Inflammatory macrophage (primary cell): ENCODE measurements around the gene KRTAP5-2.
A peak's percentile ranks its signal among the peaks of the same experiment; 100 is the strongest.
"Not testable (repeated sequence)": the region's sequence is repeated elsewhere in the genome, so short reads cannot be mapped to it uniquely, and the experiment has no call there.

Experiments used
- DNase-seq, 2 donors: peaks; one replicate each; pipeline ENCODE4 v3.0.0-alpha.2; 2020 to 2022
- total RNA-seq, 18 experiments: gene quantifications; one replicate each; lab custom pipeline; 2026; ENCODE audit warnings: mixed read lengths in 6 of 18, inconsistent platforms in 2 of 18; lab: John Stamatoyannopoulos, UW

KRTAP5-2 gene, protein sequence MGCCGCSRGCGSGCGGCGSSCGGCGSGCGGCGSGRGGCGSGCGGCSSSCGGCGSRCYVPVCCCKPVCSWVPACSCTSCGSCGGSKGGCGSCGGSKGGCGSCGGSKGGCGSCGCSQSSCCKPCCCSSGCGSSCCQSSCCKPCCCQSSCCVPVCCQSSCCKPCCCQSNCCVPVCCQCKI
- total RNA-seq = 0 to 0.06 (median 0) reads per million in 18 experiments

DNA sequence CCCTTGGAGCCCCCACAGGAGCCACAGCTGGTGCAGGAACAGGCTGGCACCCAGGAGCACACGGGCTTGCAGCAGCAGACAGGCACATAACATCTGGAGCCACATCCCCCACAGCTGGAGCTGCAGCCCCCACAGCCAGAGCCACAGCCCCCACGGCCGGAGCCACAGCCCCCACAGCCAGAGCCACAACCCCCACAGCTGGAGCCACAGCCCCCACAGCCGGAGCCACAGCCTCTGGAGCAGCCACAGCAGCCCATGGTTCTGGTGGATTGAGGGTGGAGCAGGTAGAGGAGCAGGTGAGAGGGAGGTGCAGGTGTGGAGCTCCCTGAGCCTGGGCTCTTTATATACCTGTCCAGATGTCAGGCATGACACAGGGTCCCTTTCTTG is at the start of gene KRTAP5-2:
KRTAP5-2 (minus strand) TSS at position 301 of the 387 bp plus-strand sequence; CDS start at position 257, 44 bp downstream.
- no peak for DNase-seq

DNA sequence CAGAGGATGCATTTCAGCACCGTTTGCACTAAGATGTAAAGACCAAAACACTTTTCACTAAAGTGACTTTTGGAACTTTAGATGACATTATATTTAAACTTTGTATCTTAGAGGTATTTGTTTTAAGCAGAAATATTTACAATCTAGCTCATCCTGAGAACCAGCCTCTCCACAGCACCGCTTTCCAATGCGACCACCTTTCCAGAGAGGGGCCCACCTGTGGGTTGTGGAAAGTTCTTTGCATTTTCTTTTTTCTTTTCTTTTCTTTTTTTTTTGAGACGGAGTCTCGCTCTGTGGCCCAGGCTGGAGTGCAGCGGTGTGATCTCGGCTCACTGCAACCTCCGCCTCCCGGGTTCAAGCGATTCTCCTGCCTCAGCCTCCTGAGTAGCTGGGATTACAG is 48.4 kb upstream of the KRTAP5-2 start:
- not testable (repeated sequence) for DNase-seq

DNA sequence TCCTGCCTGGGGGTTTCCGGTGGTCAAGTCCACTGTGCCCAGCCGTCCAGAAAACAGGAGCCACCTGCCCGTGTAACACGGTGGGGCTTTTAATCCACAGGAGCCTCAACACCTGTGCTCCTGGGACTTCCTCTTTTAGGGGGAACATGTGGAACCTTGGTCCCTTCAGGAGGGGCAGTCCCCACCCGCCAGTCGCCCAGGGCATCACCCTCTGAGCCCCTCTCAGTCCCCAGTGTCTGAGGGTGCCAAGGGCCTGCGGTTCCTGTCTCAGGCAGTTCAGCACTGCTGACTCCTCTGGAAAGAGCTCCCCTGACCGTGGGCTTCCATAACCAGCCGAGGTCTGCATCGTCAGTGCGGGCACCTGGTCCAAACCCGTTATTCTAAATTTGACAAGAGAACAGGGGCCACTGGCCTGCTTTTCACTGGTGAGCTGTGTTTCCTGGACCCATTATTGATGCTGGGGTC is 47.3 kb upstream of the KRTAP5-2 start:
- DNase-seq = no peak

DNA sequence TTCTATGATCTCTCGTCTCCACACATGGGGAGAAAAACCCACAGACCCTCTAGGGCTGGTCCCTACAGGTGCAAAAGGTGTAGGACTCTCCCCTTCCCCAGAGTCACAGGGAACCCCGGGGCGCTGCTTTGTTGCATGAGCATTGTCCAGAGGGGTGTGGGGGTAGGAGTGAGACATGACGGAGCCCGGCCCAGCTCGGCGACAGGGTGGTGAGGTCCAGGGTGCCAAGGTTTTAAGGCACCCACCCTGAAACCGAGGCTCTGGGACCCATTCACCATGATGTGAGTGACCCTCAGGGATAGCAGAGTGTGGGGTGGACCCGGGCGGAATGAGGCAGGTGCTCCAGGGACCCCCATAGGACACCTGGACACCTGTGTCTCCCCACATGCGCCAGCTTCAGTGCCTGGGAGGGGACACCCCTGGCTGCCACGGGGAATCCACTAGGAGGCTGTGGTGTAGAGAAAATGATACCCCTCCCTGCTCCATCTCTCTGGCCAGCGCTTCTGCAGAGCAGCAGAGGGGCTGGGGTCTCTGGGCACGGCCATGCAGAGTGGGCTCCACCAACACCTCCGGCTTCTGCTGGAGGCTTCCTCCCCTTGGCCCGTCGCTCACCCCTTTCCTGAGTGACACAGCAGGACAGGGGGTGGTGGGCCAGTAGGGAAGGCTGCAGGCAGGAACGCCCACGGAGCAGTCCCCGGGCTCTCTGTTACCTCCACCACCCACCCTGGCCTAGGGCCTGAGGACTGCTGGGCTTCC is 46.7 kb upstream of the KRTAP5-2 start:
- no peak for DNase-seq

DNA sequence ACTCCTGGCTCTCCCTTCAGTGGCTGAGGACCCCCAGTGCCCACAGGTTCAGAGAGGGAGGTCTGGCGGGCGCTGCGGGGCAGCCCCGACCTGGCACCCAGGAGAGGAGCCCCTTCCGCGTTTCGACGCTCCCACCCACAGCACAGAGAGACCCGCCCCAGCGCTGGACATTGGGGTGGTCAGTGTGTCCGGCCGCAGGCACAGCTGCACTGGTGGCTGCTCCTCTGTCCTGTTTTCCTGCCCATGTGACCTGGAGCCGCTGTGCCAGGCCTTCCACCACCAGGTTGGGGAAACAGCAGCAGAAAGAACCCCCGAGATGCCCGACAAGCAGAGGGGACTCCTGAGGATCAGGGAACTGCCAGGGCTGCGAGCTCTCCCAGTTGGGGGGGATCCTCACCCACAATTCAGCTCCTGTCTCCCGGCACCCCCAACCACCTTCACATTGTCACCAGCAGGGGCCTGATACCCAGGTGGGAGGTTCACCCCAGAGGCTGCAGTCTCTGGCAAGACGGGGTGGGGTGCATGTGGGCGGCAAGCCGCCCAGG is 45.1 kb upstream of the KRTAP5-2 start:
- DNase-seq = no peak

DNA sequence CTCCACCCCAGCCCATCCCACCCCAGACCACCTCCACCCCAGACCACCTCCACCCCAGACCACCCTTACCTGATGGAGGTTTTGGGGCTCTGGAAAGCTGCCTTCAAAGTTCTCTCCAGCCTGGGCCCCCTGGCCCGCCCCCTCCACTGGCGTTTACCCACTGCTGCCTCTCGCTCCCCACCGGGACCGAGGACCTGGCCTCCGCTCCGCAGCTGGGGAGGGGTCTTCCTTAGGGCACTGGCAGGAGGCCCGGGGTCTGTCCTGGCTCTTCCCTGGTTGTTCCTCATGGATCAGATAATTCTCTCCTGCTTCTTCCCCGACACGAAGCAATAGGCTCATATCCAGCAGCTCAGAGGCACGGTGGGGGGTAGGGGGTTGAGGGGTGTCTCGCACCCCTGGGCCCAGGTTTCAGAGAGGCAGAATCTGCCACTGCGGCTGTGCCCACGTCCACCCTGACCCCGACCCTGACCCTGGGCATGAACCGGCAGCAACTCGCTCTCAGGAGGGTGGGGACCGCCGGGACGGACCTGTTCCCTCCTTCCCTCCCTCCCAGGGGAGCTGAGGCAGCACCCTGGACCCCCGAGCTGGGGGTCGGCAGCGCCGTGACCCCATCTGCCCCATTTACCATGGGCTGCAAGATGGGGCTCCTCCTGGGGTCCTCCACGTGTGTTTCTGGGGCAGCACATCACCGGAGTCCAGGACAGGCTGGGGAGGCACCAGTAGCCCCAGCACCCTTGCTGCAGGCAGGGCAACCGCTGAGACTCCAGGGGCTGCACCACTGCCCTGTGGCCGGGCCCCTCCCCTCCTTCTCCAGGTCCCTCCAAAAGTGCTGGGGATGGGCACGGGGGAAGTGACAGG is 44.4 kb upstream of the KRTAP5-2 start:
- no peak for DNase-seq

DNA sequence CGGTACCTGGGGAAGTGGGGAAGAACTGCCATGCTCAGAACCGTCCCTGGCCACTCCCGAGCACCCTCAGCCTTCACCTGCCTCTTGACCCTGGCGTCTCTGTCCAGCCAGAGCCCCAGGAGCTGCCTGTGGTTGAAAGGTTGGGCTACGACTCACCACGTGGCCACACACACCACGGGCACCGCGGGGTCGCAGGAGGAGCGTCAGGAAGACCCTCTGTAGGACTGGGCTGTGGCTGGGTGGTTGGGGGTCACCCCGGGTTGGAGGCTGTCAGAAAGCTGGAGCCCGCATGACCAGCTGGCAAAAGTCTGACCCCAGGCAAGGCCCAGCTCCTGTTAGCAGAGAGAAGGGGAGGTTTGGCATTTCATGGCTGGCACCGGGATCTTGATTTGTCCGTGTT is 43.0 kb upstream of the KRTAP5-2 start:
- DNase-seq = no peak

DNA sequence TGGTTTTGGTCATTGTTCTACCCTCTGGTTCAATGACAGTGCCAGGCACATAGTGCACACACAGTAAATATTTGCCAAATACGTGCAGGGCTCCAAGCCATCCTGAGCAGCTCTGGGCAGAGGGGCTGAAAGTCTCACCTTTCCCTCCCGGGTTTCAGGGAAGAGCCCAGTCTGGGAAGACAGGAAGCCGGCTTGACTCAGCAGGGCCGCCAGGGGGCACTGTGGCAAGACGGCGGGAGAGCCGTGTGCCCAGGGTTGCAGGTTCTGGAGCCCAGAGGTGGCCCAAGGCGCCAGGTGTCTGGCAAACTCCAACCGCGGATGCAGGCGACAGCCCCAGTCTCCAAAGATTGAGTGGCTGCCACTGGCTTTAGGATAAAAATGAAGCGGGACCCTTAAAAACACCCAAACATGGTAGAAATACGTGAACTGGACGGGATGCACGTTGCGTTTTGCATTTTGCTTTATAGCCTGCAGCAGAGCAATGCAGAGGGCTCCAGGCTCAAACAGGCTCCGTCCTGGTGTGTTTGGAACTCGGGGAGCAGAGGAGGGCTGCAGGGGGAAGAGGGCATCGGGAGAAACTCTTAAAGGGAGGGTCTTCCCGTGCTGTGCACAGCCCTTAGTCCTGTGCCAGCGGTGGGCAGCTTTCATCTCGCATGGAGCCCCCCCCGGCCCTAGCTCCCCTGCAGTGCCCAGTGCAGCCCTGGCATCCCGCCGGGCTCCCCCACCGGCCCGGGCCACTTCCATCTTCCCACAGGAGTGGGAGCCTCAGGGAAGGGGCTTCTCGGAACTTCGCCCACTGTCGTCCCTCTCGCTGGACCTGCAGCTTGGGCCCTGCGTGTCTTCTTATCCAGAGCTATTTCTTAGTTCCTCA is 42.2 kb upstream of the KRTAP5-2 start:
- peak; percentile 13 to 38 for DNase-seq

DNA sequence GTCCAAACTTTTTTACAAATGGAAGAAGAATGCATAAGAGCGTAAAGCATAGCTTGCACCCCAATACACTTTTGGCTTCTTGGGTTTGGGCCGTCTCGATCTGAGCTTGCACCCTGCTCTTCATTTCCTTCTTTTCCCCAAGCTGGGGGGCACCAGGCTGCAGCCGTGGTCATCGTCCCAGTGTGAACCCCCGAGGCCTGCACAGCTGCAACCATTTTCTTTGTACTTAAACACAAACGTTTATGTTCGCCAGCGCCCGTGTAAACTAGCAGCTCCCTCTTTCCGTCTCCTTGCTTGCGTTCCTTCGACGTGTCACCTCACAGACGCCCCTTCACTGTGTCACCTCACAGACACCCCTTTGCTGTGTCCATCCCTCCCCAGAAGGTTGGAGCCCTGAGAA is 41.6 kb upstream of the KRTAP5-2 start:
- DNase-seq = no peak

DNA sequence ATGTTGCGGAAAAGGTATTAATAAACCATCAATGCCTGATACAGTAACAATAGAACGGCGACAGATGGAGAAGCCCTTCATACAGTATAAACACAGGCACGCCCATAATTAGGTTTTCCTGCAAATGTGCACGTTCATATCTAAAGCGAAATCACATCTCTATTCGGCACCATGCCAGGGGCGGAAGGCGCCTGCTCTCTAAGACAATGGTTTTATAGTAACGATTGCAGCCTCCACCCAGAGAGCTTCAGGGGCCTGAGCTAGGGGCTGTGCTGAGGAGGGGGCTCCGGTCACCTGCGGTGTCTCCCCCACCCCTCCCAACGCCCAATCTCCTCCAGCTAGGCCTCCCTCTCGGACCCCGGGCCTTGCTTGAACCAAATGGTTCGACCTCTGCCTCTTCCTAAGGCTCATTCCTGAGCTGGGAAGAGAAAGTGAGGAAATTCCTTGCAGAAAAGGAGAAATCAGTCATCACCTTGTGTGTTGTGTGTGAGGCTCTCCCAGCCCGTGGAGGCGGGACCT is 41.1 kb upstream of the KRTAP5-2 start:
- DNase-seq = no peak

DNA sequence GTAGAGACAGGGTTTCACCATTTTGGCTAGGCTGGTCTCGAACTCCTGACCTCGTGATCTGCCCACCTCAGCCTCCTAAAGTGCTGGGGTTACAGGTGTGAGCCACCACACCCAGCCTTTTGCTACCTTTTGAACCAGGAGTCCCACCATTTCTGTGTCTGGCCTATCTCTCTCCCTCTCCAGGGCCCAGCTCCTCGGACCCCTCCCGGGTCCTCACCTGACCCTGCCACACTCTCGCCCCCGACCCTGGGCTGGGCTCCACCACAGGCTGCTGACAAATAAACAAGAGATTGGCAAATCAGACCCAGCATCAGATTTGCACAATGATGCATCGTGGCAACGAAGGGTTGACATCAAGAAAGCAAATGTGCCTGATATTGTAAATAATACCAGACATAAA is 40.2 kb upstream of the KRTAP5-2 start:
- no peak for DNase-seq

DNA sequence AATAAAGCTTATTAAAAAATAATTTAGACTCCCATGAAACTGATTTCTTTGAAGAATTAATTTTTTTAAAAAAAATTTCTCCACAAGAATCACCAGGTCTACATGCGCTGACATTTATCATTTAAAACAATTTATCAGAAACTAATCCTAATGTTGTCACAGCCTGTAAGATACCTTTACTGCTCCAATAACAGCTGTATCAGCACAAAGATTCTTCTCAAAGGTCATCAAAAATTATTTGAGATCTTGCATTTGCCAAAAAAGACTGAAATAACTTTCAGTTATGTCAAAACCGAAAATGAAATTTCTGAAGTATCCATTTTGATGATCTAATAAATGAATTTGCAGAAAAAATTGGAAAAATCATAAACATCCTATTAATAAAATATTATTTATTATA is 39.5 kb upstream of the KRTAP5-2 start:
- no peak for DNase-seq

DNA sequence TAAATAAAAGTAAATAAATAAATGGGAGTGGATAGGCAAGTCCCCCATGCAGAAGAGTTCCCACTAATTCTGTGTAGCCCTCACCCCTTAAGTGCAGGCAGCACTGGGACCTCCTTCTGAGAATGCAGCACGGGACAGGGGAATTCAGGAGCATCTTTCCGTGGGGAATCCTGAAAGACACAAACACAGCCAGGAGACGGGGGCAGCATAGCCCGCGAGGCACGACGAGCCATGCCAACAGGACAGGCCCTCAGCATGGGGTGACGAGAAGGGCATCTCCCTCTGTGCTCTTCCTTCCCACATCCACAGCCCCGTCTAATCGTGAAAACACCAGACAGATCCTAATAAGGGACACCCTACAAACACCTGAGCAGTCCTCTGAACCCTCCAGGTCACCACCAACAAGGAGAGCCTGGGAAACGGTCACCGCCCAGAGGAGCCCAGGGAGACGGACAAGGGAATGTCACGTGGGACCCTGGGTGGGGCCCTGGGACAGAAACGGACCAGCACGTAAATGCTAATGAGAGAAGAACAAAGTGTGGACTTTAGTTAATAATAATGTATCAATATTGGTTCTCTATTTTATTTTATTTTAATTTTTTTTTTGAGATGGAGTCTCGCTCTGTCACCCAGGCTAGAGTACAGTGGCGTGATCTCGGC is 38.3 kb upstream of the KRTAP5-2 start:
- no peak for DNase-seq

DNA sequence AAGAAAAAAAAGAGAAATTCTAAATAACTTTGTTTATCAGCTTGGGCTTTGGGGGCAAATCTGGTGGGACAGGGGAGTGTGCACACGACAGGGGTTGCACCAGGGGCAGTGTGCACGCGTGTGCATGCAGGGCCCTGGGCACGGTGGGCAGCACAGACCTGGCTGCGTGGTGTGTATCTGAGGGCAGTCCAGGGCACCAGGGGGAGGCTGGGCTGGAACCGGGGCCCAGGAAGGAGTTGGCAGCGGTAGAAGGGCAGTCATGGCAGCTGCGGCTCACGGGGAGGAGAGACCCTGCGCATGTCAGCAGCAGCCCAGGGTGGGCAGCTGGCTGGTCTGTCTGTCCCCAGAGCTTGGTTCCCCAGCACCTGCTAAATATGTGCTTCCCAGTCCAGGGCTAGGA is 35.8 kb upstream of the KRTAP5-2 start:
- no peak for DNase-seq

DNA sequence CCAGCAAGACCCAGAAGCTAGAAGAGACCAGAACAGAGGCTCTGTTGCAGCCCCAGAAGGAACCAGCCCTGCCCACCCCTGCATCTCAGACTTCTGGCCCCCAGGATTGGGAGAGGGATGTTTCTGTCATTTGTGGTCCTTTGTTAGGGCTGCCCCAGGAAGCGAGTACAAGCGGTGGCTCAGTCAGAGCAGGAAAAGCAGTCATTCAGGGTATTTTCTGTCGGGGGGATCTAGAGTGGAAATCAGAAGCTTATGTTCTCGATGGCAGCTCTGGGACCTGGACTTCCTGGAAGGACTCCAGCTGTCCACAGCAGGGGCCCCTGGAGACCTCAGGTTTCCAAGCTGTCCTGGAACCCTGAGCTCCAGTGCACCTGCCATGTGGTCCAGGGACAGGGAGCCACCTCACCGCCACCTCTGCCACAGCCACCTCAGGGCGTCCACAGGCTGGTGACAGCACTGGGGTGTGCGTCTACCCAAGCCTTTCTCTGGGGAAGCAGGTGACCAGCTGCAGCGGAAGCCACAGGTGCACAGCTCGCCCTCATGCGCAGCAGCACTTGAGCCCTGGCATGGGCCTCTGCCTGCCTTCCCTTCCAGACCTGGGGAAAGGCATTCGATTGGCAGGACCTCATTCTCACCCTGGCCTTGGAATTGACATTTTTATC is 34.1 kb upstream of the KRTAP5-2 start:
- no peak for DNase-seq

DNA sequence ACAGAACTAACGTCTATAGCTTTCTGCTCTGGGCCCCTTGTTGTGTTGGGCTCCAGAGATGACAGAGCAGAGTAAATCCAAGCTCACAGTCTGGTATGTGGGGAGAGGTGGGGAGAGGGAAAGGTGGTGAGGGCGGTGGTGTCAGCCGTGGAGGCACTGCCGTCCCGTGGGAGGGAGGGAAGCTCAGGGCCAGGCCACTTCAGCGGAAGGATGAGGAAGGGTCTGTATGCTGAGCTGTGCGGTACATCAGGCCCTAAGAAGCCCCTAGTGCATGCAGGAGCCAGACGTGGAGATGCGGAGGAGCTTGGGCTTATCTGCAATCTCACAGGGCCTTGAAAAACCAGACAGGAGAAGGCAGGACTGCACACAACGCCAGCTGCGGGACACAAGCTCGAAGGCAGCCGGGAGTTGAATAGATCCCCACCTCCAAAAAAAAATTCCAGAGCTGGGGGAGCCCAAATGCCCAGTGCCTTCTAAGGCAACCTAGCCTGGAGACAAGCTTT is 33.0 kb upstream of the KRTAP5-2 start:
- DNase-seq = no peak

DNA sequence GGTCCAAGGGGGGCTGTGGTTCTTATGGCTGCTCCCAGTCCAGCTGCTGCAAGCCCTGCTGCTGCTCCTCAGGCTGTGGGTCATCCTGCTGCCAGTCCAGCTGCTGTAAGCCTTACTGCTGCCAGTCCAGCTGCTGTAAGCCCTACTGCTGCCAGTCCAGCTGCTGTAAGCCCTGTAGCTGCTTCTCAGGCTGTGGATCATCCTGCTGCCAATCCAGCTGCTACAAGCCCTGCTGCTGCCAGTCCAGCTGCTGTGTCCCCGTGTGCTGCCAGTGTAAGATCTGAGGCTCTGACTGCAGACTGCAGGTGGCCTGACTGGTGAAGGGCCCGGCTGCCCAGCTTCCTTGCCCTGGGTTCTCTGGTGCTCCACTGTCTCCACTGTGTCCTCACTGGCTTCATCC is 32.2 kb upstream of the KRTAP5-2 start:
- DNase-seq = no peak

DNA sequence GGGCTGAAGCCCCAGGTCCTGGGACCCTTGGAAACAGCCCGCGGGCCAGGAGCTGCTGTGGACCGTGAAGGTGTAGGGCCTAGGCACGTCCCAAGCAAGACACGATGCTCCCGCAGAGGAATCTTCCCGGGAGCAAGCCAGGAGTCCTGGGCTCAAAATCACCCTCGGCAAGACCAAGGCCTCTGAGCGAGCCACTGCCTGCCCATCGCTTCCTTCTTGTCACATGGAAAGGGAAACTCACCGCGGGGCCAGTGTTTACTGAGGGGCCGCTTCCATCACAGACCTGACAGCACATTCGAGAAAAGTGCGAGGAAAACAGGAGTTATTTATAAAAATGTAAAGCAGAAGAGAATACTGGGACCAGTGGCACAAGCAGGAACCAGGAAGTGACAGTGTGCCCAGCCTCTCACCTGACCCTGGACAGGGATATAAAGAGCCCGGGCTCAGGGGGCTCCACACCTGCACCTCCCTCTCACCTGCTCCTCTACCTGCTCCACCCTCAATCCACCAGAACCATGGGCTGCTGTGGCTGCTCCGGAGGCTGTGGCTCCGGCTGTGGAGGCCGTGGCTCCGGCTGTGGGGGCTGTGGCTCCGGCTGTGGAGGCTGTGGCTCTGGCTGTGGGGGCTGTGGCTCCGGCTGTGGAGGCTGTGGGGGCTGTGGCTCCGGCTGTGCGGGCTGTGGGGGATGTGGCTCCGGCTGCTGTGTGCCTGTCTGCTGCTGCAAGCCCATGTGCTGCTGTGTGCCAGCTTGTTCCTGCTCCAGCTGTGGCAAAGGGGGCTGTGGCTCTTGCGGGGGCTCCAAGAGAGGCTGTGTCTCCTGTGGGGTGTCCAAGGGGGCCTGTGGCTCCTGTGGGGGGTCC is 31.5 kb upstream of the KRTAP5-2 start, which contains the start of gene KRTAP5-5:
KRTAP5-5 (plus strand) TSS at position 450 of the 860 bp plus-strand sequence; CDS start at position 516, 66 bp downstream.
- no peak for DNase-seq
